ENCODE data around the gene CYB561A3. TPM values are rescaled to one million over a fixed set of nuclear protein-coding genes. Genes with fewer than 3 reads are reported as not detected.

Gene CYB561A3
- total RNA-seq, 2 donors from 2014 or later: 80.6 to 80.8 TPM

DNA sequence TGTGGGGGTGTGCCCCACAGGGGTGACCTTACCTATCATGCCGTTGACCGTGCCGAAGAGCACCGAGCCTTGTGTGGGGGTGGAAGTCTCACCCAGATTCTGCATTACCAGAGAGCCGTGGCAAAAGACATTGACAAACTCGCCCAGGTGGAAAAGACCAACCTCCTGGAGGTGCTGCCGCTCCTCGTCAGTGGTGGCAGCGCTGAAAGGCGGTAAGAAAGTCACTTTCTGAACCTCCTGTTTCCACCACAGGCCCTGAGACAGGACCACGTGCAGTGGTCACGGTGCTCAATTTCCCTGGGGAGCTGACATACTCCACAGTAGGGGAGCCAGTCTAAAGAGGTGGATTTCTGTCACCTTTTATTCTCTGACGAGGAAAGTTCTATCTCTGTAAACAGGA, 59.1 kb downstream of the CYB561A3 start:
- DNase-seq: no peak
- intact Hi-C loops (cut with DNase I, micrococcal nuclease): no loop called here
- ATAC-seq: no peak

Other genes with a start within 250 kb of the CYB561A3 start
- gene VPS37C, start 200.5 kb downstream of the CYB561A3 start, total RNA-seq: 10 to 100 TPM; 25.4 to 27.3 TPM
- gene PGA3, start 158.4 kb downstream of the CYB561A3 start, total RNA-seq: not detected
- under 1 TPM; 0.14 to 0.52 TPM for gene PGA4, start 139.5 kb downstream of the CYB561A3 start, total RNA-seq
- gene PGA5, start 120.7 kb downstream of the CYB561A3 start, total RNA-seq: under 1 TPM in 1 of 2 donors, not detected in 1; 0.22 TPM
- gene VWCE, start 66.6 kb downstream of the CYB561A3 start, total RNA-seq: under 1 TPM; 0.36 to 0.76 TPM
- 100 to 1,000 TPM; 138 to 149 TPM for gene DDB1, start 28.8 kb downstream of the CYB561A3 start, total RNA-seq
- 10 to 100 TPM; 58.5 to 61.5 TPM for gene TKFC, start 28.7 kb downstream of the CYB561A3 start, total RNA-seq
- 10 to 100 TPM; 33.9 to 40.5 TPM for gene TMEM138, start 492 bp upstream of the CYB561A3 start, total RNA-seq
- 1 to 10 TPM; 7.9 to 8.5 TPM for gene TMEM216, start 30.7 kb upstream of the CYB561A3 start, total RNA-seq
- 10 to 100 TPM; 58.1 to 59.0 TPM for gene CPSF7, start 68.1 kb upstream of the CYB561A3 start, total RNA-seq
- 10 to 100 TPM; 33.4 to 39.2 TPM for gene SDHAF2, start 68.2 kb upstream of the CYB561A3 start, total RNA-seq
- gene LRRC10B, start 146.9 kb upstream of the CYB561A3 start, total RNA-seq: under 1 TPM; 0.61 to 0.75 TPM
- gene SYT7, start 219.2 kb upstream of the CYB561A3 start, total RNA-seq: 10 to 100 TPM; 18.6 to 24.1 TPM